ENCODE data around the gene REXO1. TPM values are rescaled to one million over a fixed set of nuclear protein-coding genes. Genes with fewer than 3 reads are reported as not detected.

The REXO1 gene
- polyA plus RNA-seq, 2 of the 4 experiments (the other 2 are of a cell fraction): 5.6 to 13.8 TPM

DNA sequence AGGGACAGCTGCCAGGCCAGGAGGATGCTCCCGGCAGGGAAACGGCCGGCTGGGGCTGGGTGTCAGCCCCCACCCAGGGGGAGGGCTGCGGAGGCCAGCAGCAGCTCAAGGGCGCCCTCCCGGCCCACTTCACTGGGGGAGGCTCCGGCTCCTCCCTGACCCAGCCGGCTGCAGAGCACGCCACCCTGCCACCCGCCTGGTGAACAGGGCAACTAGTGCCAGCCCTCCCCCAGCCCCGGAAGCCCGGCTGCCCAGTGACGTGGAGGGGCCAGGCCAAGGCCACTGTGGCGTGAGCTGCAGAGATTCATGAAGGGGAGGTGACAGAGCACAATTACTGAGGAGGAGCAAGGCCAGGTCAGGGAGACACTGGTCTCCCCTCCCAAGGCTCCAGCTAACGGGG, 14.7 kb downstream of the REXO1 start (continued):
- TF ChIP-seq PHF8 (IDR thresholded peaks at IDR 0.05; ENCODE audit: borderline replicate concordance, low read depth): no peak
- TF ChIP-seq FOXS1 (CRISPR knock-in tag; IDR thresholded peaks at IDR 0.05): no peak

DNA sequence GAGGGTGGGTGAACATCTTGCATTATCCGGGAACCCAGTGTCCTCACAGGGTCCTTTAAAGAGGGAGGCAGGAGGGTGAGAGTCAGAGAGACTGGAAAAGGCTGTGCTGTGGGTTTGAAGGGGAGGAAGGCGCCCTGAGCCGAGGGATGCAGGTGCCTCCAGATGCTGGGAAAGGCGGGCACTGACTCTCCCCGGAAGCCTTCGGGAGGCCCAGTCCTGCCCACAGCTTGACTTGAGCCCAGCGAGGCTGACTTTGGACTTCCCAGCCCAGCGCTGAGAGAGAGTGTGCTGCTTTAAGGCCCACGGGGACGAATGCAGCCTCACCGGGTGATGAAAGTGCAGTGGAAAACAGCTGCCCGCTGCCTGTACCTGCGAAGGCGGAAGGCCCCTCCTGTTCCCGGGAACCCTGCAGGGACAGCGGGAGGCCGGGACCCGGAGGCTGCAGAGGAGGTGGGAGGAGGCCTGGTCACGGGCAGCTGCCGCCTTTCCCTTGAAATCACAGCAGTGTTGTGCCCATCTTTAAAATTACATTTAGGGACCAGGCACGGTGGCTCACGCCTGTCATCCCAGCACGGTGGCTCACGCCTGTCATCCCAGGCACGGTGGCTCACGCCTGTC, 16.1 kb downstream of the REXO1 start:
- ATAC-seq (no peak; a peak in 1 of 6 replicates), FAIRE-seq (no peak), DNase-seq (ENCODE audit: low read depth in 1 of 2, low spot score in 1 of 2) (no peak)
- Histone ChIP-seq H3K4me1 (no peaks in the 10 kb centered on the region), H3K27ac (no peak overlapping the region), H3K9me3 (no peaks in the 10 kb centered on the region), H3K4me3 (no peak overlapping the region), H3K4me2 (no peak overlapping the region)
- 96% methylated on average over 8 of the region's 26 CpGs for WGBS (ENCODE audit: missing lambda C conversion rate)
- CTCF ChIA-PET: interaction anchor here (14.1 kb wide), 1 partner anchor 9 kb away, joined by 212 read pairs; no protein-coding TSS in a partner anchor
- POLR2A ChIA-PET: interaction anchor here (0.7 kb wide), 1 partner anchor 53 kb away, joined by 10 read pairs; the partner anchor contains the start of gene ABHD17A
- TF ChIP-seq TP53 (CRISPR knock-in tag; IDR thresholded peaks at IDR 0.05): no peak
- TF ChIP-seq, protein P1, sequence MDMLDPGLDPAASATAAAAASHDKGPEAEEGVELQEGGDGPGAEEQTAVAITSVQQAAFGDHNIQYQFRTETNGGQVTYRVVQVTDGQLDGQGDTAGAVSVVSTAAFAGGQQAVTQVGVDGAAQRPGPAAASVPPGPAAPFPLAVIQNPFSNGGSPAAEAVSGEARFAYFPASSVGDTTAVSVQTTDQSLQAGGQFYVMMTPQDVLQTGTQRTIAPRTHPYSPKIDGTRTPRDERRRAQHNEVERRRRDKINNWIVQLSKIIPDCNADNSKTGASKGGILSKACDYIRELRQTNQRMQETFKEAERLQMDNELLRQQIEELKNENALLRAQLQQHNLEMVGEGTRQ (IDR thresholded peaks at IDR 0.05): no peak
- TF ChIP-seq, protein P2, sequence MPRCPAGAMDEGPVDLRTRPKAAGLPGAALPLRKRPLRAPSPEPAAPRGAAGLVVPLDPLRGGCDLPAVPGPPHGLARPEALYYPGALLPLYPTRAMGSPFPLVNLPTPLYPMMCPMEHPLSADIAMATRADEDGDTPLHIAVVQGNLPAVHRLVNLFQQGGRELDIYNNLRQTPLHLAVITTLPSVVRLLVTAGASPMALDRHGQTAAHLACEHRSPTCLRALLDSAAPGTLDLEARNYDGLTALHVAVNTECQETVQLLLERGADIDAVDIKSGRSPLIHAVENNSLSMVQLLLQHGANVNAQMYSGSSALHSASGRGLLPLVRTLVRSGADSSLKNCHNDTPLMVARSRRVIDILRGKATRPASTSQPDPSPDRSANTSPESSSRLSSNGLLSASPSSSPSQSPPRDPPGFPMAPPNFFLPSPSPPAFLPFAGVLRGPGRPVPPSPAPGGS (IDR thresholded peaks at IDR 0.05): no peak
- TF ChIP-seq BHLHE40 (IDR thresholded peaks at IDR 0.05; ENCODE audit: low read depth, low read length): no peak

DNA sequence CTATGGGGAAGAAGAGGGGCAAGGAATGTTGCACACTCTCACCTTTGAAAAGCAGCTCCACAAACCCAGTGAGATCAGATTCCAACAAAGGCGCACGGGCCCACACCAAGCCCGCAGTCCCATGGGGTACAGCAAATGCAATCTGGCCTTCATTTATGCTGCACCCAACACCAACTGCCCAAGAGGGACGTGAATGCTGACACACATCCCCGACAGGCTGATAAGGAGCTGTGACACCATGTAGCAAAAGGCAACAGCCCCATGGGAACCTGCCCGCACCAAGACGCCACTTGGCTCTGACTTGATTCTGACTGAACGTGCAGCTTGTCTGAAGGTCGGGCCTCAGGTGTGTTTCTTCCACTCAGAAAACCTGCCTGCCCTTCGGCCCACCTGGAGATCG, 17.3 kb downstream of the REXO1 start:
- ATAC-seq: no peak
- 90% methylated on average over 11 of the region's 11 CpGs for WGBS (ENCODE audit: missing lambda C conversion rate)
- H3K4me3 ChIP-seq: no peak overlapping the region
- no peak for TF ChIP-seq EHMT2 (IDR thresholded peaks at IDR 0.05; ENCODE audit: low read depth)
- no peak for TF ChIP-seq BHLHE40 (IDR thresholded peaks at IDR 0.05; ENCODE audit: low read depth, low read length)
- no peak for TF ChIP-seq ZFP36 (IDR thresholded peaks at IDR 0.05; ENCODE audit: borderline replicate concordance, partially characterized antibody)
- TF ChIP-seq SREBF2 (IDR thresholded peaks at IDR 0.05): no peak
- TF ChIP-seq KDM5A (IDR thresholded peaks at IDR 0.05): no peak
- TF ChIP-seq FOSB (CRISPR knock-in tag; IDR thresholded peaks at IDR 0.05): no peak
- TF ChIP-seq NFE2L2 (conservative IDR thresholded peaks at IDR 0.05; ENCODE audit: low read length): no peak
- TF ChIP-seq TFCP2L1 (CRISPR knock-in tag; IDR thresholded peaks at IDR 0.05): no peak
- no peak for TF ChIP-seq POLR2A (IDR thresholded peaks at IDR 0.05; ENCODE audit: low read length)
- no peak for TF ChIP-seq RFX5 (IDR thresholded peaks at IDR 0.05)
- no peak for TF ChIP-seq RARB (CRISPR knock-in tag; IDR thresholded peaks at IDR 0.05)
- no peak for TF ChIP-seq KDM1A (IDR thresholded peaks at IDR 0.05; ENCODE audit: low read depth)
- no peak for TF ChIP-seq CBX8 (IDR thresholded peaks at IDR 0.05)
- TF ChIP-seq, protein P1 (IDR thresholded peaks at IDR 0.05): no peak
- TF ChIP-seq, protein P3, sequence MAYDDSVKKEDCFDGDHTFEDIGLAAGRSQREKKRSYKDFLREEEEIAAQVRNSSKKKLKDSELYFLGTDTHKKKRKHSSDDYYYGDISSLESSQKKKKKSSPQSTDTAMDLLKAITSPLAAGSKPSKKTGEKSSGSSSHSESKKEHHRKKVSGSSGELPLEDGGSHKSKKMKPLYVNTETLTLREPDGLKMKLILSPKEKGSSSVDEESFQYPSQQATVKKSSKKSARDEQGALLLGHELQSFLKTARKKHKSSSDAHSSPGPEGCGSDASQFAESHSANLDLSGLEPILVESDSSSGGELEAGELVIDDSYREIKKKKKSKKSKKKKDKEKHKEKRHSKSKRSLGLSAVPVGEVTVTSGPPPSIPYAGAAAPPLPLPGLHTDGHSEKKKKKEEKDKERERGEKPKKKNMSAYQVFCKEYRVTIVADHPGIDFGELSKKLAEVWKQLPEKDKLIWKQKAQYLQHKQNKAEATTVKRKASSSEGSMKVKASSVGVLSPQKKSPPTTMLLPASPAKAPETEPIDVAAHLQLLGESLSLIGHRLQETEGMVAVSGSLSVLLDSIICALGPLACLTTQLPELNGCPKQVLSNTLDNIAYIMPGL (CRISPR knock-in tag; IDR thresholded peaks at IDR 0.05; ENCODE audit: borderline replicate concordance): no peak
- no peak for TF ChIP-seq JUN (IDR thresholded peaks at IDR 0.05)
- no peak for TF ChIP-seq CBX2 (IDR thresholded peaks at IDR 0.05; ENCODE audit: borderline replicate concordance, low read depth)
- no peak for FAIRE-seq
- ChIA-PET POLR2A (no interaction called here), CTCF (interaction anchor here (0.6 to 14.1 kb wide), 4 partner anchors 10 to 159 kb away, joined by 3 to 212 read pairs (median 5); no protein-coding TSS in a partner anchor)
- H3K27ac ChIP-seq: no peak overlapping the region
- DNase-seq (ENCODE audit: low read depth in 1 of 2, low spot score in 1 of 2): no peak
- no peaks in the 10 kb centered on the region for H3K9me3 ChIP-seq
- H3K4me1 ChIP-seq: peaks cover 7% of the 10 kb centered on the region
- H3K4me2 ChIP-seq: no peak overlapping the region

All from A549 (cell line).